ENCODE measurements around the gene BICD1.
"Not testable (repeated sequence)": the region's sequence is repeated elsewhere in the genome, so short reads cannot be mapped to it uniquely, and the experiment has no call there.

The BICD1 gene

GRCh38 chr12:32196250-32197198 lies 89.9 kb downstream of the BICD1 start:
- no peak for DNase-seq

- no peak for DNase-seq
Observed at GRCh38 chr12:32197421-32197820, 90.8 kb downstream of the BICD1 start.

- DNase-seq: no peak
Observed at GRCh38 chr12:32198555-32198954, 91.9 kb downstream of the BICD1 start.

- DNase-seq: no peak
Observed at GRCh38 chr12:32201096-32201495, 94.4 kb downstream of the BICD1 start.

- DNase-seq: no peak
Observed at GRCh38 chr12:32201976-32202375, 95.3 kb downstream of the BICD1 start.

GRCh38 chr12:32205731-32206130 lies 99.1 kb downstream of the BICD1 start:
- DNase-seq: no peak

- DNase-seq: no peak
Observed at GRCh38 chr12:32208355-32208754, 101.7 kb downstream of the BICD1 start.

- peak; percentile 50 for DNase-seq
Observed at GRCh38 chr12:32211066-32211899, 104.6 kb downstream of the BICD1 start.

GRCh38 chr12:32211900-32212156 lies 105.2 kb downstream of the BICD1 start:
- no peak for DNase-seq

- no peak for DNase-seq
Observed at GRCh38 chr12:32214723-32215122, 108.1 kb downstream of the BICD1 start.

- peak; percentile 93 for DNase-seq
Observed at GRCh38 chr12:32217354-32218310, 111.0 kb downstream of the BICD1 start.

GRCh38 chr12:32223941-32224340 lies 117.3 kb downstream of the BICD1 start:
- no peak for DNase-seq

- no peak for DNase-seq
Observed at GRCh38 chr12:32226768-32227167, 120.1 kb downstream of the BICD1 start.

- no peak for DNase-seq
Observed at GRCh38 chr12:32229971-32230612, 123.4 kb downstream of the BICD1 start.

GRCh38 chr12:32230613-32230993 lies 124.0 kb downstream of the BICD1 start:
- DNase-seq: no peak

- not testable (repeated sequence) for DNase-seq
Observed at GRCh38 chr12:32231361-32231760, 124.7 kb downstream of the BICD1 start.

- no peak for DNase-seq
Observed at GRCh38 chr12:32233568-32233967, 126.9 kb downstream of the BICD1 start.

GRCh38 chr12:32235251-32235650 lies 128.6 kb downstream of the BICD1 start:
- no peak for DNase-seq

- DNase-seq: no peak
Observed at GRCh38 chr12:32240162-32240561, 133.5 kb downstream of the BICD1 start.

GRCh38 chr12:32240831-32241230 lies 134.2 kb downstream of the BICD1 start:
- DNase-seq: no peak

- no peak for DNase-seq
Observed at GRCh38 chr12:32242641-32243040, 136.0 kb downstream of the BICD1 start.

GRCh38 chr12:32248441-32249140 lies 141.9 kb downstream of the BICD1 start:
- no peak for DNase-seq

All from MV-4-11 (cell line).